Activated CD4-positive, alpha-beta T cell treated with anti-CD3 and anti-CD28 coated beads for 36 hours (primary cell): ENCODE data around the gene ABHD17A. TPM values are rescaled to one million over a fixed set of nuclear protein-coding genes. Genes with fewer than 3 reads are reported as not detected.
"Not testable (repeated sequence)": the region's sequence is repeated elsewhere in the genome, so short reads cannot be mapped to it uniquely, and the experiment has no call there.

Experiments used
- ATAC-seq: fragments of 200-7000 bp; cut with Tn5 transposase; one replicate; pipeline ENCODE4 v1.10.0; 2021; ENCODE audit warnings: mild to moderate bottlenecking, moderate library complexity
- CTCF ChIA-PET: fragments of 350-600 bp; sonication (Branson Sonifier 250); formaldehyde crosslinking; loops from one replicate; lab custom pipeline; 2021; ENCODE audit warnings: antibody characterized with exemption; lab: Charles Lee
- POLR2A ChIA-PET: fragments of 350-600 bp; sonication (Branson Sonifier 250); formaldehyde crosslinking; loops from one replicate; lab custom pipeline; 2021; ENCODE audit warnings: antibody characterized with exemption, inconsistent platforms; lab: Charles Lee
- DNase-seq: peaks from one replicate; pipeline ENCODE4 v3.0.0-alpha.2; 2020
- H3K27ac Mint-ChIP-seq: one replicate; pipeline ENCODE4 v1.8.0; 2021; ENCODE audit warnings: mixed read lengths
- H3K27me3 Mint-ChIP-seq: one replicate; pipeline ENCODE4 v1.8.0; 2021; ENCODE audit warnings: mixed read lengths
- H3K36me3 Mint-ChIP-seq: one replicate; pipeline ENCODE4 v1.8.0; 2021; ENCODE audit warnings: low read depth, mixed read lengths
- H3K4me1 Mint-ChIP-seq: one replicate; pipeline ENCODE4 v1.8.0; 2021; ENCODE audit warnings: mixed read lengths
- H3K4me3 Mint-ChIP-seq: one replicate; pipeline ENCODE4 v1.8.0; 2021; ENCODE audit warnings: mild to moderate bottlenecking, moderate library complexity, mixed read lengths
- H3K9me3 Mint-ChIP-seq: one replicate; pipeline ENCODE4 v1.8.0; 2021; ENCODE audit warnings: low read depth, mixed read lengths
- intact Hi-C, 2 experiments: fragments of 100-400 bp; cut with DNase I in 1 of 2; cut with micrococcal nuclease in 1 of 2; formaldehyde crosslinking; loops; one replicate each; pipeline versions ENCODE4 v1.14.2 to v1.15.1; 2022 to 2024; cut with DNase I, micrococcal nuclease
- total RNA-seq, 2 experiments: library from RNA; stranded (reverse); gene quantifications; one replicate each; pipeline ENCODE4 v1.2.3, GENCODE V29; 2021

The ABHD17A gene
- total RNA-seq, 2 experiments from 2014 or later, result 84.5 to 88.5 TPM

- H3K27ac Mint-ChIP-seq, result peak overlapping the region; percentile 25
- intact Hi-C loops, result loop anchor here in 1 of 2 experiments (5.0 kb wide), 1 partner anchor 271 kb away; the partner anchor contains the start of gene AP3D1
- peaks cover 21% of the 10 kb centered on the region for H3K36me3 Mint-ChIP-seq
- H3K4me1 Mint-ChIP-seq, result peaks cover 34% of the 10 kb centered on the region
- peak overlapping the region; percentile 28 for H3K4me3 Mint-ChIP-seq
- ATAC-seq (no peak), DNase-seq (no peak)
- CTCF ChIA-PET, result no interaction called here
- no peaks in the 10 kb centered on the region for H3K9me3 Mint-ChIP-seq
- H3K27me3 Mint-ChIP-seq, result no peaks in the 10 kb centered on the region
- POLR2A ChIA-PET, result no interaction called here
Measured at GRCh38 chr19:1880611-1881392, 4.5 kb downstream of the ABHD17A start.

- POLR2A ChIA-PET, H3K27me3 Mint-ChIP-seq, ATAC-seq, DNase-seq, H3K4me3 Mint-ChIP-seq, CTCF ChIA-PET, H3K9me3 Mint-ChIP-seq, H3K27ac Mint-ChIP-seq: not testable (repeated sequence)
- Mint-ChIP-seq H3K36me3 (peaks cover 22% of the 10 kb centered on the region), H3K4me1 (peaks cover 30% of the 10 kb centered on the region)
- intact Hi-C loops, result loop anchor here in 1 of 2 experiments (5.0 kb wide), 2 partner anchors 272 to 357 kb away; partner anchors contain the start of genes AP3D1, PLEKHJ1 and SF3A2
Measured at GRCh38 chr19:1879982-1880381, 5.3 kb downstream of the ABHD17A start.

DNA sequence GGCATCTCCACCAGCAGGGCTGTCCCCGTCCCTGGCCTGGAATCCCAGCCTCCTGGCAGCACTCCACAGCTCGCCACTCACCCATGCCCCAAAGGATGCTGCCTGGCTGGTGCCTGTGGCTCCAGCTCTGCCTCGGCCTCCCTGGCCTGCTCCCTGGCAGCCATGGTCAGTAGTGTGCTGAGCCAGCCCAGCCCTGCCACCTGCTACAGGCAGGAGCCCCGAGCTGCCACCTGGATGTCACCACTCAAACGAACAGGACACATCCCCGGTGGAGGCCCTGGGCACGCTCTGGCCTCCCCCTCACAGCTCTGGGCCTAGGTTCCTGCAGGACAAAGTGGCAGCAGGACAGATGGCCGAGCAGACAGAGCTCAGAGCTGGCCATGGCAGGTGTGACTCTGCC lies 6.7 kb downstream of the ABHD17A start:
- H3K27ac Mint-ChIP-seq, result peak overlapping the region; percentile 25
- H3K36me3 Mint-ChIP-seq, result peaks cover 27% of the 10 kb centered on the region
- H3K27me3 Mint-ChIP-seq, ATAC-seq, DNase-seq, H3K9me3 Mint-ChIP-seq, POLR2A ChIA-PET, H3K4me3 Mint-ChIP-seq, CTCF ChIA-PET: not testable (repeated sequence)
- H3K4me1 Mint-ChIP-seq, result peaks cover 35% of the 10 kb centered on the region
- intact Hi-C loops, result loop anchor here in 1 of 2 experiments (5.0 kb wide), 1 partner anchor 359 kb away; the partner anchor contains the start of genes PLEKHJ1 and SF3A2

DNA sequence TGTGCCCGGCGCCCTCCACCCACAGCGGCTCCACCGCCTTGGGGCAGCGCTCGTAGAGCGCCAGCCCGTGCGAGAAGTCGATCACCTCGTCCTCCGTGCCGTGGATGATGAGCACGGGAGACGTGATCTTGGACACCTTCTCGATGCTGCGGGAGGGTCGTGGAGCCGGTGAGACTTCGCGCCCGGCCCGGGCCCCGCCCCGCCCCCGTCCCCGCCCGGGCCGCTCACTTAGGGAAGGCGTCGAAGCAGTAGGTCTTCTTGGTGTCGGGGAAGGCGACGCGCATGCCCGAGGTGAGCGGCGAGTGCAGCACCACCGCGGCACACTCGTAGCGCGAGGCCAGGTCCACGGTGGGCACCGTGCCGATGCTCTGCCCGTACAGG lies 8.0 kb downstream of the ABHD17A start:
- H3K4me1 Mint-ChIP-seq, result peaks cover 25% of the 10 kb centered on the region
- not testable (repeated sequence) for H3K9me3 Mint-ChIP-seq, ATAC-seq, DNase-seq, H3K27me3 Mint-ChIP-seq, H3K4me3 Mint-ChIP-seq, H3K27ac Mint-ChIP-seq
- ChIA-PET POLR2A (interaction anchor here (1.5 kb wide), 1 partner anchor 20 kb away, joined by 5 read pairs; no protein-coding TSS in a partner anchor), CTCF (interaction anchor here (0.6 to 0.7 kb wide), 2 partner anchors 12 to 505 kb away, joined by 3 to 4 read pairs; no protein-coding TSS in a partner anchor)
- intact Hi-C loops, result loop anchor here in 1 of 2 experiments (5.0 kb wide), 1 partner anchor 360 kb away; the partner anchor contains the start of genes PLEKHJ1 and SF3A2
- H3K36me3 Mint-ChIP-seq, result peaks cover 23% of the 10 kb centered on the region

- ATAC-seq (peak; percentile 16), DNase-seq (peak; percentile 34)
- intact Hi-C loops, result loop anchor here (1.0 to 5.0 kb wide), 6 partner anchors 9 to 361 kb away; partner anchors contain the start of genes ABHD17A (in 2 of the 2), ADAT3 (in 1 of the 2), IZUMO4 (in 1 of the 2) and MOB3A (in 1 of the 2)
- H3K9me3 Mint-ChIP-seq, H3K27me3 Mint-ChIP-seq: not testable (repeated sequence)
- Mint-ChIP-seq H3K27ac (peak overlapping the region; percentile 95), H3K4me1 (peaks cover 20% of the 10 kb centered on the region), H3K4me3 (peak overlapping the region; percentile 92), H3K36me3 (peaks cover 23% of the 10 kb centered on the region)
- ChIA-PET CTCF (interaction anchor here (0.6 to 1.3 kb wide), 9 partner anchors 8 to 505 kb away, joined by 3 to 4 read pairs (median 3); partner anchors contain the start of gene ABHD17A), POLR2A (interaction anchor here (0.5 to 1.5 kb wide), 8 partner anchors 8 to 155 kb away, joined by 3 to 6 read pairs (median 4); partner anchors contain the start of gene ABHD17A)
Measured at GRCh38 chr19:1876496-1877279, 8.6 kb downstream of the ABHD17A start.

GRCh38 chr19:1875646-1876495 lies 9.4 kb downstream of the ABHD17A start:
- H3K27me3 Mint-ChIP-seq, result no peaks in the 10 kb centered on the region
- DNase-seq (peak; percentile 95), ATAC-seq (peak; percentile 96)
- ChIA-PET CTCF (interaction anchor here (0.6 to 1.5 kb wide), 10 partner anchors 9 to 281 kb away, joined by 3 to 8 read pairs (median 4); partner anchors contain the start of gene ABHD17A), POLR2A (interaction anchor here (0.6 to 1.5 kb wide), 8 partner anchors 9 to 156 kb away, joined by 3 to 6 read pairs (median 4); partner anchors contain the start of gene ABHD17A)
- H3K4me3 Mint-ChIP-seq, result peak overlapping the region; percentile 92
- peaks cover 23% of the 10 kb centered on the region for H3K36me3 Mint-ChIP-seq
- no peaks in the 10 kb centered on the region for H3K9me3 Mint-ChIP-seq
- H3K27ac Mint-ChIP-seq, result peak overlapping the region; percentile 97
- intact Hi-C loops, result loop anchor here (1.0 to 5.0 kb wide), 6 partner anchors 9 to 361 kb away; partner anchors contain the start of genes ABHD17A (in 2 of the 2), ADAT3 (in 1 of the 2), IZUMO4 (in 1 of the 2) and MOB3A (in 1 of the 2)
- H3K4me1 Mint-ChIP-seq, result peaks cover 20% of the 10 kb centered on the region

- Mint-ChIP-seq H3K4me3 (peak overlapping the region; percentile 92), H3K4me1 (peaks cover 17% of the 10 kb centered on the region), H3K27ac (peak overlapping the region; percentile 97), H3K36me3 (peaks cover 26% of the 10 kb centered on the region)
- intact Hi-C loops, result loop anchor here in 1 of 2 experiments (5.0 kb wide), 1 partner anchor 362 kb away; the partner anchor contains the start of genes PLEKHJ1 and SF3A2
- ATAC-seq, H3K27me3 Mint-ChIP-seq, DNase-seq, H3K9me3 Mint-ChIP-seq: not testable (repeated sequence)
- ChIA-PET CTCF (interaction anchor here (0.7 to 1.5 kb wide), 4 partner anchors 10 to 28 kb away, joined by 3 to 8 read pairs (median 4); no protein-coding TSS in a partner anchor), POLR2A (interaction anchor here (0.6 to 0.8 kb wide), 3 partner anchors 11 to 261 kb away, joined by 3 to 5 read pairs (median 4); no protein-coding TSS in a partner anchor)
Measured at GRCh38 chr19:1875265-1875645, 10.0 kb downstream of the ABHD17A start.

DNA sequence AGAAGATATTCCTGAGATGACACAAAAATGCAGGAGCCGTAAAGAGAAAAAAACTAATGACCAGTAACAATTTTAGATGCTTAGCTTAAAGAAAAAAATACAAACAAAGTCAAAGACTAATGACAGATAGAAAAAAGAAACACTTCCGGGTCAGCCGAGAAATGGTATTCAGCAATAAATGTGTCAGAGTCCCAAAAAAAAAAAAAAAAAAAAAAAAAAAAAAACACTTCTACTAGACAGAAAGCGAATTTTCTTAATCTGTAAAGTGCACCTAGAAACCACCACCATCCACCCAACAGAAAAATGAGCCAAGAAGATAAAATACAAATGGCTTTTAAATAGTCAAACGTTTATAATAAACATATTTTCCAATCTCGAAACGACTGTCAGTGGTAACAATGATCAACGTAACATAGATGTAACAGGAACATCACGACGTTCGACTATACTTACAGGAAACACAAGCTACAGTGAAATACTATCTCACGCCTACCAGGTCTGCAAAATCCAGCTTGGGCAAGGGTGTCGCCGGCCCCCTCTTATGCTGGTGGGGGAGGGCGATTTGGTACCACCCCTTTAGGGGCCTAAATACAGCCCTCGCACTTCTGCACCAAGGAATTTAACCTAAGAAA lies 10.6 kb downstream of the ABHD17A start:
- peaks cover 18% of the 10 kb centered on the region for H3K4me1 Mint-ChIP-seq
- H3K27me3 Mint-ChIP-seq, result no peaks in the 10 kb centered on the region
- H3K27ac Mint-ChIP-seq, result peak overlapping the region; percentile 97
- no peaks in the 10 kb centered on the region for H3K9me3 Mint-ChIP-seq
- ChIA-PET CTCF (interaction anchor here (0.7 to 1.5 kb wide), 4 partner anchors 10 to 688 kb away, joined by 3 to 8 read pairs (median 4); no protein-coding TSS in a partner anchor), POLR2A (interaction anchor here (0.6 to 0.8 kb wide), 3 partner anchors 10 to 261 kb away, joined by 3 to 5 read pairs (median 4); no protein-coding TSS in a partner anchor)
- H3K4me3 Mint-ChIP-seq, result peak overlapping the region; percentile 92
- intact Hi-C loops, result loop anchor here in 1 of 2 experiments (5.0 kb wide), 1 partner anchor 363 kb away; the partner anchor contains the start of genes PLEKHJ1 and SF3A2
- ATAC-seq (peak; percentile 37), DNase-seq (no peak)
- peaks cover 28% of the 10 kb centered on the region for H3K36me3 Mint-ChIP-seq
